ENCODE data around the gene ZFP57. TPM values are rescaled to one million over a fixed set of nuclear protein-coding genes. Genes with fewer than 3 reads are reported as not detected.

The ZFP57 gene
- polyA plus RNA-seq, 1 donor (not counting 4 experiments of a cell fraction or from before 2014, with no cell fraction given), result 17.4 TPM

DNA sequence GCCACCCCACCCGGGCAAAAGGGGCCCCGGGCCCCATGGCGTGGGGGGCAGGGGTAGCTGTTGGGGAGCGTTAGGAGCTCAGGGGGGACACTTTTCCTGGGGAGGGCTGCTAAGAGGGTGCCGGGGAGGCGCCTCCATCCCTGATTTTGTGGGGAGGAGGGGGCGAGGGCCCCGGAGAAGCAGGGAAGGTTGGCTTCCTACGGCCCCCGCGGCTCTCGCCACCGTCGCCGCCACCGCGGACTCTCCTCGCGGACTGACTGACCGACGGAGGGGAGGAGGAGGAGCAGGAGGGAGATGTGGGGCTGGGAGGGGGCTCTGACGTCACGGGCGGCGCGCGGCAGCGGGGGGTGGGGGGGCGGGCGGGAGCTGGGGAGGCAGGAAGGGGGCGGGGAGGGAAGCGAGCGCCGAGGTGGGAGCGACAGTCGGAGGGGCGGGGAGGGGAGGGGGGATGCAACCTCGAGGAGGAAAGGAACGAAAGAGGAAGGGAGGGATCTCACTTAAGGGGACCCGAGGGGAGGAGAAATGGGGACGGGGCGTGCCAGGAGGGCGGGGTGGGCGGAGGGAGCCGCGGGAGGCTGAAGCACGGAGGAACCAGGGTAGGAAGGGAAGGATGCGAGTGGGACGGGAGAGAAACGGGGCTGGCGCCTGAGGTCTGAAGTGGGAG lies 53.1 kb downstream of the ZFP57 start:
- dilution Hi-C loops (cut with MboI; ENCODE audit: extremely low pct_ligation_motif_present, low sequenced_read_pairs), result no loop called here
- FAIRE-seq (no peak), DNase-seq (ENCODE audit: low read depth, low spot score) (no peak)
- TF ChIP-seq EZH2 (IDR thresholded peaks at IDR 0.05; ENCODE audit: low read length), result no peak
- TF ChIP-seq, protein P1, sequence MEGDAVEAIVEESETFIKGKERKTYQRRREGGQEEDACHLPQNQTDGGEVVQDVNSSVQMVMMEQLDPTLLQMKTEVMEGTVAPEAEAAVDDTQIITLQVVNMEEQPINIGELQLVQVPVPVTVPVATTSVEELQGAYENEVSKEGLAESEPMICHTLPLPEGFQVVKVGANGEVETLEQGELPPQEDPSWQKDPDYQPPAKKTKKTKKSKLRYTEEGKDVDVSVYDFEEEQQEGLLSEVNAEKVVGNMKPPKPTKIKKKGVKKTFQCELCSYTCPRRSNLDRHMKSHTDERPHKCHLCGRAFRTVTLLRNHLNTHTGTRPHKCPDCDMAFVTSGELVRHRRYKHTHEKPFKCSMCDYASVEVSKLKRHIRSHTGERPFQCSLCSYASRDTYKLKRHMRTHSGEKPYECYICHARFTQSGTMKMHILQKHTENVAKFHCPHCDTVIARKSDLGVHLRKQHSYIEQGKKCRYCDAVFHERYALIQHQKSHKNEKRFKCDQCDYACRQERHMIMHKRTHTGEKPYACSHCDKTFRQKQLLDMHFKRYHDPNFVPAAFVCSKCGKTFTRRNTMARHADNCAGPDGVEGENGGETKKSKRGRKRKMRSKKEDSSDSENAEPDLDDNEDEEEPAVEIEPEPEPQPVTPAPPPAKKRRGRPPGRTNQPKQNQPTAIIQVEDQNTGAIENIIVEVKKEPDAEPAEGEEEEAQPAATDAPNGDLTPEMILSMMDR (optimal IDR thresholded peaks at IDR 0.05 in 1 of 3, IDR thresholded peaks at IDR 0.05 in 1 of 3, conservative IDR thresholded peaks at IDR 0.05 in 1 of 3; ENCODE audit: extremely low read depth in 1 of 3, insufficient read depth in 2 of 3, low read length in 3 of 3), result no peak
- Histone ChIP-seq H3K36me3 (ENCODE audit: control insufficient read depth in 2 of 2, extremely low read depth in 1 of 2, insufficient read depth in 2 of 2, low read length in 2 of 2) (peaks cover 9% of the 10 kb centered on the region in 2 experiments), H3K4me3 (ENCODE audit: control insufficient read depth in 2 of 3, extremely low read depth in 1 of 3, insufficient read depth in 2 of 3, low read depth in 1 of 3, low read length in 3 of 3) (peak overlapping the region; percentile 32 to 73 (median 51)), H3K79me2 (ENCODE audit: control insufficient read depth, insufficient read depth, low read length) (peaks cover 4% of the 10 kb centered on the region), H3K9ac (ENCODE audit: control insufficient read depth, extremely low read depth, insufficient read depth, low read length) (peak overlapping the region; percentile 52), H3K4me2 (ENCODE audit: control insufficient read depth, extremely low read depth, insufficient read depth, low read depth, low read length) (peak overlapping the region; percentile 84), H3K4me1 (ENCODE audit: control insufficient read depth, extremely low read depth, insufficient read depth, low read length) (peaks cover 15% of the 10 kb centered on the region), H3K27ac (ENCODE audit: control insufficient read depth, insufficient read depth, low read length) (no peak overlapping the region), H4K20me1 (ENCODE audit: control insufficient read depth, extremely low read depth, insufficient read depth, low read length) (no peaks in the 10 kb centered on the region), H3K27me3 (ENCODE audit: control insufficient read depth, extremely low read depth, insufficient read depth, low read length) (no peaks in the 10 kb centered on the region), H3K9me1 (ENCODE audit: control insufficient read depth, extremely low read depth, insufficient read depth, low read length) (no peaks in the 10 kb centered on the region), H2AFZ (ENCODE audit: control insufficient read depth, low read length) (peak overlapping the region; percentile 75), H3K9me3 (ENCODE audit: control insufficient read depth, low read depth, low read length) (no peaks in the 10 kb centered on the region)

DNA sequence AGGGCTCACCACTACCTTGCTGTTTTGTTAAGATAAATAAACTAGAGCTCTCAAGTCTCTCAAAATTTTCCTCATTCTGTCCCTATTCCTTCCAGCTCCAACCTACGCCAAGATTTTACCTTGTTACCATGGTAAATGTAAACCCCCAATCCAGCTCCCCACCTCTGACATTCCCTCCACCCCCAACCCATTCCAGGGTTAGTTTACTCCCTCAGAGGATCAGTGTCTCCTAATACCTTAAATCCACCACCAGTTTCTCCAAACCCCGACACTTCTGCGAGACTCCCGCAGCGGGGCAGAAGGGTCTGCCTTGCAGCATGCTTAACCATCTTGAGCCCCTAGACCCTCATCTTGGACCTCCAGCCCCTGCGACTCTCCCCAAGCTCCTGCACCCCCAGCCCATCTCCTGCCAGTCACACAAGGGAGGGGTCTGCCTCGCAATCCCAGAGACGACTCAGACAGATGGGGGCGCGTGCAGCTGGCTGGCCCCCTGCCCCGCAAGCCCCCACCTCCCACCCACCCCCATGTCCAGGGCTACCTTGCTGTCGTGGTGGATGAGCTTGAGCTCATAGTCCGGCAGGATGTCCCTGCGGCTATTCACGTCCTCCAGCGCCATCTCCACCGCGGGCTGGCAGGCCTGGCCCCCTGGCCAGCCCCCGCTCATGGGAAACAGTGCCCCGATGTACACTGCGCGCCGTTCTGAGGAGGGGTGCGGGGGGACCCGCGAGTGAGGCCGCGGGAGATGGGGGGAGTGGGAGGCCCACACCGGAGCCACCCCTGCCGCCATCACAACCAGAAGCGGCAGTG lies 53.8 kb downstream of the ZFP57 start:
- FAIRE-seq (no peak), DNase-seq (ENCODE audit: low read depth, low spot score) (no peak)
- H3K9ac ChIP-seq (ENCODE audit: control insufficient read depth, extremely low read depth, insufficient read depth, low read length), result no peak overlapping the region
- H3K9me1 ChIP-seq (ENCODE audit: control insufficient read depth, extremely low read depth, insufficient read depth, low read length), result no peaks in the 10 kb centered on the region
- no peaks in the 10 kb centered on the region for H3K27me3 ChIP-seq (ENCODE audit: control insufficient read depth, extremely low read depth, insufficient read depth, low read length)
- H3K4me1 ChIP-seq (ENCODE audit: control insufficient read depth, extremely low read depth, insufficient read depth, low read length), result peaks cover 15% of the 10 kb centered on the region
- H3K36me3 ChIP-seq (ENCODE audit: control insufficient read depth in 2 of 2, extremely low read depth in 1 of 2, insufficient read depth in 2 of 2, low read length in 2 of 2), result peaks cover 9 to 14% of the 10 kb centered on the region in 2 experiments
- no peak overlapping the region for H3K4me2 ChIP-seq (ENCODE audit: control insufficient read depth, extremely low read depth, insufficient read depth, low read depth, low read length)
- H3K27ac ChIP-seq (ENCODE audit: control insufficient read depth, insufficient read depth, low read length), result no peak overlapping the region
- no peak overlapping the region for H2AFZ ChIP-seq (ENCODE audit: control insufficient read depth, low read length)
- H4K20me1 ChIP-seq (ENCODE audit: control insufficient read depth, extremely low read depth, insufficient read depth, low read length), result no peaks in the 10 kb centered on the region
- peaks cover 3% of the 10 kb centered on the region for H3K79me2 ChIP-seq (ENCODE audit: control insufficient read depth, insufficient read depth, low read length)
- dilution Hi-C loops (cut with MboI; ENCODE audit: extremely low pct_ligation_motif_present, low sequenced_read_pairs), result no loop called here
- no peak for TF ChIP-seq EZH2 (IDR thresholded peaks at IDR 0.05; ENCODE audit: low read length)
- no peak overlapping the region for H3K4me3 ChIP-seq (ENCODE audit: control insufficient read depth in 2 of 3, extremely low read depth in 1 of 3, insufficient read depth in 2 of 3, low read depth in 1 of 3, low read length in 3 of 3)
- H3K9me3 ChIP-seq (ENCODE audit: control insufficient read depth, low read depth, low read length), result no peaks in the 10 kb centered on the region
